Measurements from ENCODE around the gene APP. TPM values are rescaled to one million over a fixed set of nuclear protein-coding genes. Genes with fewer than 3 reads are reported as not detected.
"Not testable (repeated sequence)": the region's sequence is repeated elsewhere in the genome, so short reads cannot be mapped to it uniquely, and the experiment has no call there.

The APP gene
- total and polyA plus RNA-seq, 4 experiments from 2014 or later = 4.9 to 57.9 (median 34.2) TPM

DNA sequence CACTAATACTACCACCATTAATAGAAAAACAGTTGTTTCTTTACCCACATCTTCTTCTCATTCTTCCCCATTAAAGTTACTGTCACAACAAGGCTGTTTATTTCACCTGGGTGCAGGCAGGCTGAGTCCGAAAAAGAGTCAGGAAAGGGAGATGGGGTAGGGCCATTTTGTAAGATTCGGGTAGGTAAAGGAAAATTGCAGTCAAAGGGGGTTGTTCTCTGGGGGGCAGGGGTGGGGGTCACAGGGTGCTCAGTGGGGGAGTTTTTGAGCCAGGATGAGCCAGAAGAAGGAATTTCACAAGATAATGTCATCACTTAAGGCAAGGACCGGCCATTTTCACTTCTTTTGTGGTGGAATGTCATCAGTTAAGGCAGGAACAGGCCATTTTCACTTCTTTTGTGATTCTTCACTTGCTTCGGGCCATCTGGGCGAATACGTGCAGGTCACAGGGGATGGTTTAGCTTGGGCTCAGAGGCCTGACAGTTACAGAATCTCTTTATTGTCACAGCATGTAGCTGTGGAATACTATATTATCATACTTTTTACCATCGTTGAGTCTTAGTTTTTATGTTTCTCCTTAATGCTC is 89.3 kb downstream of the APP start:
- intact Hi-C loops (cut with micrococcal nuclease); H3K4me3 Mint-ChIP-seq; H3K27ac Mint-ChIP-seq; H3K27ac ChIP-seq (ENCODE audit: low read depth, low read length); H3K4me3 ChIP-seq (ENCODE audit: low read length in 2 of 2); POLR2A ChIA-PET (ENCODE audit: partially characterized antibody); H3K27me3 Mint-ChIP-seq; H3K9me3 Mint-ChIP-seq; H3K4me1 ChIP-seq (ENCODE audit: insufficient read depth, low read length); CTCF ChIA-PET (ENCODE audit: partially characterized antibody); H3K9me3 ChIP-seq (ENCODE audit: control insufficient read depth in 1 of 2, low read length in 2 of 2); DNase-seq; H3K36me3 Mint-ChIP-seq; H3K36me3 ChIP-seq (ENCODE audit: insufficient read depth, low read length); H3K27me3 ChIP-seq (ENCODE audit: insufficient read depth, low read length): not testable (repeated sequence)
- H3K4me1 Mint-ChIP-seq = peaks cover 6 to 10% (median 9%) of the 10 kb centered on the region in 4 donors

DNA sequence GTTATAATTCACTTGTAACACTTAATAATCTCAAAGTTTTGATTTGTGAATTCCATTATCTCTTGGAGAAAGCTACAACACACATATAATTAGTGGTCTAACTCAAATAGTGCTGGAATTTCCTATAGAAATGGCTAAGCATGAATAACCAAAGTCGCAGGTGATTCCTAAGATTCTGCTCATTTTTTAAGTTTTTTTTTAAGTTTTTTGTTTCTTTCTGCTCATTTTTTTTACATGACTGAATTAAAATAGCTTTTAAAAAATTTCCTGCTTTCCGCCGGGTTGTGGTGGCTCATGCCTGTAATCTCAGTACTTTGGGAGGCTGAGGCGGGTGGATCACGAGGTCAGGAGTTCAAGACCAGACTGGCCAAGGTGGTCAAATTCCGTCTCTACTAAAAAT is 90.4 kb downstream of the APP start:
- intact Hi-C loops (cut with micrococcal nuclease) = no loop called here
- POLR2A ChIA-PET (ENCODE audit: partially characterized antibody) = no interaction called here

DNA sequence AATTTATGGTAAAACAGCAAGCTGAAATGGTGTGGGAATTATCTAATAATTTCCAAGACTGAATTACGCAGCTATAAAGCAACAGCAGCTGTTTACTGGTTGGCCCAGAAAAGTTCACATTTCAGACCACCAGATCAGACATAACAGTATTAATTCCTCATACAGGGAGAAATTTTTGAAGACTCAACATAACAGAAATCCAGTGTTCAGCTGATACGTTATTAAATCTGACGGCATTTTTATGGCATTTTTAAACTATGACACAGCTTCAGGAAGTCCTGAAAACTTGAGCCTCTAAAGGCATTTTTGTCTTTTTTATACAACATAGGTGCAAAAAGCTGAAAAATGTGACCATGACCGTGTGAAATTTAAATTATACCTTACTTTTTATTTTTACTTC is 91.2 kb downstream of the APP start:
- Histone ChIP-seq H3K36me3 (ENCODE audit: insufficient read depth, low read length) (no peaks in the 10 kb centered on the region), H3K4me1 (ENCODE audit: insufficient read depth, low read length) (peaks cover 6% of the 10 kb centered on the region), H3K27me3 (ENCODE audit: insufficient read depth, low read length) (no peaks in the 10 kb centered on the region), H3K4me3 (ENCODE audit: low read length in 2 of 2) (no peak overlapping the region), H3K27ac (ENCODE audit: low read depth, low read length) (no peak overlapping the region), H3K9me3 (ENCODE audit: control insufficient read depth in 1 of 2, low read length in 2 of 2) (no peaks in the 10 kb centered on the region)
- Mint-ChIP-seq H3K27me3 (no peaks in the 10 kb centered on the region), H3K4me1 (peaks cover 6 to 10% (median 8%) of the 10 kb centered on the region in 4 donors), H3K4me3 (no peak overlapping the region), H3K27ac (no peak overlapping the region), H3K9me3 (no peaks in the 10 kb centered on the region), H3K36me3 (no peaks in the 10 kb centered on the region)
- intact Hi-C loops (cut with micrococcal nuclease) = no loop called here
- ChIA-PET CTCF (ENCODE audit: partially characterized antibody) (no interaction called here), POLR2A (ENCODE audit: partially characterized antibody) (interaction anchor here (1.5 kb wide), 1 partner anchor 9 kb away, joined by 4 read pairs; no protein-coding TSS in a partner anchor)
- DNase-seq = no peak

More for the DNA sequence above, 90.4 kb downstream of the APP start:
- Mint-ChIP-seq H3K27me3 (no peaks in the 10 kb centered on the region), H3K4me3 (no peak overlapping the region), H3K27ac (no peak overlapping the region), H3K9me3 (peaks cover 0 to under 1% (median 0%) of the 10 kb centered on the region in 8 donors), H3K36me3 (peaks cover 0 to 3% of the 10 kb centered on the region in 2 donors), H3K4me1 (peaks cover 6 to 10% (median 8%) of the 10 kb centered on the region in 4 donors)
- Histone ChIP-seq H3K36me3 (ENCODE audit: insufficient read depth, low read length) (no peaks in the 10 kb centered on the region), H3K4me3 (ENCODE audit: low read length in 2 of 2) (no peak overlapping the region), H3K9me3 (ENCODE audit: control insufficient read depth in 1 of 2, low read length in 2 of 2) (no peaks in the 10 kb centered on the region), H3K4me1 (ENCODE audit: insufficient read depth, low read length) (peaks cover 6% of the 10 kb centered on the region), H3K27me3 (ENCODE audit: insufficient read depth, low read length) (no peaks in the 10 kb centered on the region), H3K27ac (ENCODE audit: low read depth, low read length) (no peak overlapping the region)
- DNase-seq = no peak
- CTCF ChIA-PET (ENCODE audit: partially characterized antibody) = no interaction called here

DNA sequence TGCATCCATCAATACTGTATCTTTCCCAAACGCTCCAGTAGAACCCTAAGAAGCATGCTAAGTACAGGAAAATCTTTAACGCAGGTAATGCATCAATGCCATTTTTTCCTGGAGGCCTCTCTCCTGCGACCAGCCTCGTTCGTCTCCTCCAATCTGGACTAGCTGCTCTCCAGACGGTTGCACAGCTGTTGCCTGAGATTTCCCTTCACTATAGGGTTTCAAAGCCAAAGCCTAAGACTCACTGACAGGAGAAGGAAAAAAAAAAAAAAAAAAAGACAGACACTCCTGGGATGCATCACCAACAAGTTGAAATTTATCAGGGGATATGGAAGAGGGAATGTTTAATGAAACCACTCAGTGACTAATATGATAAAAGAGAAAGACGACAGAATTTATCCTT is 93.0 kb downstream of the APP start:
- intact Hi-C loops (cut with micrococcal nuclease) = no loop called here
- Mint-ChIP-seq H3K9me3 (no peaks in the 10 kb centered on the region), H3K27ac (no peak overlapping the region), H3K4me3 (no peak overlapping the region), H3K36me3 (no peaks in the 10 kb centered on the region), H3K4me1 (peaks cover 0 to 4% (median 2%) of the 10 kb centered on the region in 4 donors), H3K27me3 (no peaks in the 10 kb centered on the region)
- CTCF ChIA-PET (ENCODE audit: partially characterized antibody) = no interaction called here
- Histone ChIP-seq H3K9me3 (ENCODE audit: control insufficient read depth in 1 of 2, low read length in 2 of 2) (no peaks in the 10 kb centered on the region), H3K27me3 (ENCODE audit: insufficient read depth, low read length) (no peaks in the 10 kb centered on the region), H3K4me1 (ENCODE audit: insufficient read depth, low read length) (no peaks in the 10 kb centered on the region), H3K4me3 (ENCODE audit: low read length in 2 of 2) (no peak overlapping the region), H3K36me3 (ENCODE audit: insufficient read depth, low read length) (no peaks in the 10 kb centered on the region), H3K27ac (ENCODE audit: low read depth, low read length) (no peak overlapping the region)
- no peak for DNase-seq
- POLR2A ChIA-PET (ENCODE audit: partially characterized antibody) = no interaction called here

- Histone ChIP-seq H3K9me3 (ENCODE audit: control insufficient read depth in 1 of 2, low read length in 2 of 2) (no peaks in the 10 kb centered on the region), H3K27ac (ENCODE audit: low read depth, low read length) (no peak overlapping the region), H3K4me3 (ENCODE audit: low read length in 2 of 2) (no peak overlapping the region), H3K4me1 (ENCODE audit: insufficient read depth, low read length) (peaks cover 35% of the 10 kb centered on the region), H3K36me3 (ENCODE audit: insufficient read depth, low read length) (no peaks in the 10 kb centered on the region), H3K27me3 (ENCODE audit: insufficient read depth, low read length) (no peaks in the 10 kb centered on the region)
- Mint-ChIP-seq H3K27me3 (no peaks in the 10 kb centered on the region), H3K27ac (peak overlapping the region in 5 of 7 donors; percentile 0 to 58 (median 5)), H3K4me1 (peaks cover 32 to 44% (median 37%) of the 10 kb centered on the region in 4 donors), H3K9me3 (no peaks in the 10 kb centered on the region), H3K4me3 (no peak overlapping the region), H3K36me3 (no peaks in the 10 kb centered on the region)
- CTCF ChIA-PET (ENCODE audit: partially characterized antibody) = interaction anchor here (0.9 to 1.1 kb wide), 2 partner anchors 98 to 191 kb away, joined by 3 read pairs; partner anchors contain the start of gene APP
- POLR2A ChIA-PET (ENCODE audit: partially characterized antibody) = no interaction called here
- no peak for DNase-seq
- intact Hi-C loops (cut with micrococcal nuclease) = no loop called here
These were observed 97.6 kb downstream of the APP start for GRCh38 chr21:26072666-26073615.

DNA sequence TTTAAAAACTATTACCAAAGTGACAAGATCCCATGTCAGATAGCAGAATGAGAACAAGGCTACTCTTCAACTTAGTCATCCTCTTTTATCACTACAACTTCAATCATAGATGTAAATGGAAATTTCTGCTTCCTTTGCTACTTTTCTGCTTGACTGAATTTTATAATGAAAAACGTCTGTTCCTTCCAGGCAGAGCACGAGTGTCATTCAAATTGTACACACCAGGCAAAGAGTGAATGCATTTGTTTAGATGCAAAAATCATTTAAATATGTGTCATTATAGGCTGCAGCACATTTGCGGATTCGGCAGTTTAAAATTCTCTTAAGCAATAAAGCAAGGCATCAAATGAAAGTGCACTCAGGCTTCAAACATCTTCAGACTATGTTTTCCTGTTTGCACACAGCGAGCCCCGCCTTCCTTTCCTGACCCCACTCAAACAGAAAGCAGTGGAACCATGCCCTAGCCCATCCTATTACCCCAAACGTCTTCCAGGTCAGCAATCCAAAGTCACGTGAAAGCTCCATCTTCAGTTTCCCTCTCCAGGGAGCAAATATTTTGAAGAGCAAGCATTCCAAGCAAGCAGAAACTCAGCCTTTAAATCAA is 99.6 kb downstream of the APP start:
- Histone ChIP-seq H3K27me3 (ENCODE audit: insufficient read depth, low read length) (no peaks in the 10 kb centered on the region), H3K36me3 (ENCODE audit: insufficient read depth, low read length) (no peaks in the 10 kb centered on the region), H3K9me3 (ENCODE audit: control insufficient read depth in 1 of 2, low read length in 2 of 2) (no peaks in the 10 kb centered on the region), H3K4me3 (ENCODE audit: low read length in 2 of 2) (peak overlapping the region; percentile 27 to 42), H3K27ac (ENCODE audit: low read depth, low read length) (peak overlapping the region; percentile 44), H3K4me1 (ENCODE audit: insufficient read depth, low read length) (peaks cover 41% of the 10 kb centered on the region)
- Mint-ChIP-seq H3K4me1 (peaks cover 32 to 47% (median 40%) of the 10 kb centered on the region in 4 donors), H3K27me3 (no peaks in the 10 kb centered on the region), H3K36me3 (no peaks in the 10 kb centered on the region), H3K4me3 (peak overlapping the region; percentile 76 to 90 (median 85)), H3K9me3 (peaks cover 0 to 2% (median 0%) of the 10 kb centered on the region in 8 donors), H3K27ac (peak overlapping the region; percentile 70 to 93 (median 87))
- POLR2A ChIA-PET (ENCODE audit: partially characterized antibody) = interaction anchor here (1.0 to 2.7 kb wide), 3 partner anchors 8 to 100 kb away, joined by 3 to 9 read pairs (median 4); no protein-coding TSS in a partner anchor
- intact Hi-C loops (cut with micrococcal nuclease) = loop anchor here (1.0 kb wide), 1 partner anchor 99 kb away; the partner anchor contains the start of gene APP
- CTCF ChIA-PET (ENCODE audit: partially characterized antibody) = interaction anchor here (1.6 kb wide), 1 partner anchor 98 kb away, joined by 6 read pairs; no protein-coding TSS in a partner anchor
- DNase-seq = peak; percentile 28 to 56 (median 36)

DNA sequence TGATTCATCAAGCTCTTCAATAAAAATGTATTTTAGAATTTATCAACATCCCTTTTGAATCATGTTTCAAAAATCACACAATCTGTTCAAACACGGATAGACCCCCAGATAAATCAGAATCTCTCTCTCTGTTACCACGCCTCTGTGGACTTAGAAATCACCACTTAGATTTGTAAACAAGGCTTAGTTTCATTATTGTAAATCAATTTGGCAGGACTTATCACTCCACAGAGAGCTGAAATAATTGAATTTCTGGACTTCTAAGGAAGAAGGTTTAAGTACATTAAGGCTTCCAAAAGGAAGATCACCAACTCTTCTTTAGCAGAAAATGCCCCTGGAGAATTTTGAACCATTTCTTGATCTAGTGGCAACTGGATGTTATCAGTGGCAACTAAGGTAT is 100.4 kb downstream of the APP start:
- H3K27me3 Mint-ChIP-seq = no peaks in the 10 kb centered on the region
- ChIA-PET CTCF (ENCODE audit: partially characterized antibody) (no interaction called here), POLR2A (ENCODE audit: partially characterized antibody) (interaction anchor here (1.0 to 2.7 kb wide), 3 partner anchors 8 to 335 kb away, joined by 3 to 9 read pairs (median 4); no protein-coding TSS in a partner anchor)
- H3K9me3 ChIP-seq (ENCODE audit: control insufficient read depth in 1 of 2, low read length in 2 of 2) = no peaks in the 10 kb centered on the region
- peaks cover 32 to 47% (median 40%) of the 10 kb centered on the region in 4 donors for H3K4me1 Mint-ChIP-seq
- DNase-seq = no peak
- intact Hi-C loops (cut with micrococcal nuclease) = no loop called here
- peak overlapping the region; percentile 13 to 90 (median 85) for H3K4me3 Mint-ChIP-seq
- H3K36me3 ChIP-seq (ENCODE audit: insufficient read depth, low read length) = no peaks in the 10 kb centered on the region
- no peak overlapping the region for H3K4me3 ChIP-seq (ENCODE audit: low read length in 2 of 2)
- H3K9me3 Mint-ChIP-seq = peaks cover 0 to 2% (median 0%) of the 10 kb centered on the region in 8 donors
- no peaks in the 10 kb centered on the region for H3K27me3 ChIP-seq (ENCODE audit: insufficient read depth, low read length)
- H3K36me3 Mint-ChIP-seq = no peaks in the 10 kb centered on the region
- H3K27ac ChIP-seq (ENCODE audit: low read depth, low read length) = peak overlapping the region; percentile 44
- H3K27ac Mint-ChIP-seq = peak overlapping the region; percentile 53 to 93 (median 85)
- peaks cover 41% of the 10 kb centered on the region for H3K4me1 ChIP-seq (ENCODE audit: insufficient read depth, low read length)
